HS-27A (cell line): ENCODE results near the gene MBD2.
"Not testable (repeated sequence)": the region's sequence is repeated elsewhere in the genome, so short reads cannot be mapped to it uniquely, and the experiment has no call there.

Source experiments
- DNase-seq: peaks from one replicate; pipeline ENCODE4 v3.0.0-alpha.2; 2012; ENCODE audit warnings: low read depth, missing footprints

MBD2 gene

GRCh38 chr18:54235871-54236270 lies 11.4 kb upstream of the MBD2 start:
- DNase-seq: no peak

GRCh38 chr18:54233747-54234146 lies 9.3 kb upstream of the MBD2 start:
- DNase-seq: no peak

GRCh38 chr18:54233228-54233625 lies 8.8 kb upstream of the MBD2 start:
- no peak for DNase-seq

- DNase-seq: no peak
Observed at GRCh38 chr18:54232485-54233227, 8.2 kb upstream of the MBD2 start.

- no peak for DNase-seq
Observed at GRCh38 chr18:54229421-54230059, 5.1 kb upstream of the MBD2 start.

GRCh38 chr18:54228364-54228763 lies 3.9 kb upstream of the MBD2 start:
- no peak for DNase-seq

- DNase-seq: peak; percentile 58
Observed at GRCh38 chr18:54223568-54224241, 764 bp downstream of the MBD2 start.

- DNase-seq: no peak
Observed at GRCh38 chr18:54222922-54223567, 1.4 kb downstream of the MBD2 start.

- DNase-seq: no peak
Observed at GRCh38 chr18:54220406-54220805, 4.1 kb downstream of the MBD2 start.

- DNase-seq: not testable (repeated sequence)
Observed at GRCh38 chr18:54218803-54219202, 5.7 kb downstream of the MBD2 start.

- DNase-seq: no peak
Observed at GRCh38 chr18:54218299-54218698, 6.2 kb downstream of the MBD2 start.

- no peak for DNase-seq
Observed at GRCh38 chr18:54217624-54218023, 6.8 kb downstream of the MBD2 start.

- no peak for DNase-seq
Observed at GRCh38 chr18:54215069-54215468, 9.4 kb downstream of the MBD2 start.

- no peak for DNase-seq
Observed at GRCh38 chr18:54210463-54210862, 14.0 kb downstream of the MBD2 start.

GRCh38 chr18:54209471-54210180 lies 14.8 kb downstream of the MBD2 start:
- no peak for DNase-seq

- DNase-seq: no peak
Observed at GRCh38 chr18:54206447-54206846, 18.0 kb downstream of the MBD2 start.

GRCh38 chr18:54205959-54206358 lies 18.5 kb downstream of the MBD2 start:
- DNase-seq: no peak

GRCh38 chr18:54205448-54205847 lies 19.0 kb downstream of the MBD2 start:
- DNase-seq: not testable (repeated sequence)

GRCh38 chr18:54204883-54205282 lies 19.6 kb downstream of the MBD2 start:
- no peak for DNase-seq

GRCh38 chr18:54203914-54204313 lies 20.6 kb downstream of the MBD2 start:
- no peak for DNase-seq

- DNase-seq: no peak
Observed at GRCh38 chr18:54202851-54203250, 21.6 kb downstream of the MBD2 start.
